ENCODE results near the gene ZNF382.

The ZNF382 gene

GRCh38 chr19:36646746-36647145 lies 41.6 kb downstream of the ZNF382 start:
- Histone ChIP-seq H3K4me1 (ENCODE audit: low read length) (no peaks in the 10 kb centered on the region), H3K36me3 (replicated peaks; ENCODE audit: insufficient read depth, low read length) (no peaks in the 10 kb centered on the region), H3F3A (ENCODE audit: insufficient read depth, low read length) (no peaks in the 10 kb centered on the region), H3K4me2 (ENCODE audit: low read depth, low read length) (no peak overlapping the region), H4K20me1 (ENCODE audit: insufficient read depth, low read length) (no peaks in the 10 kb centered on the region), H3K9me3 (replicated peaks; ENCODE audit: insufficient read depth, low read length) (no peaks in the 10 kb centered on the region), H3K9ac (ENCODE audit: low read length) (no peak overlapping the region), H3K27me3 (replicated peaks; ENCODE audit: insufficient read depth, low read length) (no peaks in the 10 kb centered on the region), H2AFZ (ENCODE audit: low read length) (no peak overlapping the region), H3K4me3 (ENCODE audit: low read length) (no peak overlapping the region), H3K9me2 (replicated peaks; ENCODE audit: insufficient read depth, low read length) (no peaks in the 10 kb centered on the region), H3K79me2 (ENCODE audit: low read length) (no peaks in the 10 kb centered on the region), H3K27ac (ENCODE audit: low read length) (no peak overlapping the region)
- DNase-seq: no peak
- no peak for TF ChIP-seq EZH2phosphoT487 (IDR thresholded peaks at IDR 0.05; ENCODE audit: low read length)
- no peak for TF ChIP-seq EZH2 (optimal IDR thresholded peaks at IDR 0.05; ENCODE audit: low read depth, low read length)
- TF ChIP-seq, protein P1, sequence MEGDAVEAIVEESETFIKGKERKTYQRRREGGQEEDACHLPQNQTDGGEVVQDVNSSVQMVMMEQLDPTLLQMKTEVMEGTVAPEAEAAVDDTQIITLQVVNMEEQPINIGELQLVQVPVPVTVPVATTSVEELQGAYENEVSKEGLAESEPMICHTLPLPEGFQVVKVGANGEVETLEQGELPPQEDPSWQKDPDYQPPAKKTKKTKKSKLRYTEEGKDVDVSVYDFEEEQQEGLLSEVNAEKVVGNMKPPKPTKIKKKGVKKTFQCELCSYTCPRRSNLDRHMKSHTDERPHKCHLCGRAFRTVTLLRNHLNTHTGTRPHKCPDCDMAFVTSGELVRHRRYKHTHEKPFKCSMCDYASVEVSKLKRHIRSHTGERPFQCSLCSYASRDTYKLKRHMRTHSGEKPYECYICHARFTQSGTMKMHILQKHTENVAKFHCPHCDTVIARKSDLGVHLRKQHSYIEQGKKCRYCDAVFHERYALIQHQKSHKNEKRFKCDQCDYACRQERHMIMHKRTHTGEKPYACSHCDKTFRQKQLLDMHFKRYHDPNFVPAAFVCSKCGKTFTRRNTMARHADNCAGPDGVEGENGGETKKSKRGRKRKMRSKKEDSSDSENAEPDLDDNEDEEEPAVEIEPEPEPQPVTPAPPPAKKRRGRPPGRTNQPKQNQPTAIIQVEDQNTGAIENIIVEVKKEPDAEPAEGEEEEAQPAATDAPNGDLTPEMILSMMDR (IDR thresholded peaks at IDR 0.05; ENCODE audit: low read length): no peak

DNA sequence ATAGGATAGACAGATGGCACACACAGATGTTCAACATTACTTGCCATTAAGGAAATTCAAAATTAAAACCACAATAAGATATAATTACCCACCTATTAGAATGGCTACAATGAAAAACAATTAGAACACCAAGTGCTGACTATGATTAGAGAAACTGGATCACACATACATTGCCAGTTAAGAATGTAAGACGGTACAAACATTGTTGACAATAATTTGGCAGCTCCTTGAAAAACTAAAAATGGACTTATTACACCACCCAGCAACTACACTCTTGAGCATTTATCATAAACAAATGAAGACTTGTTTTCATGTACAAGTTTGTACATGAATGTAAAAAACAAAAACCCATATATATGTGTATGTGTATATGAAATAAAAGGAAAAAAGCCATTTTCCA lies 47.8 kb downstream of the ZNF382 start:
- no peaks in the 10 kb centered on the region for H3K4me1 ChIP-seq (ENCODE audit: low read length)

DNA sequence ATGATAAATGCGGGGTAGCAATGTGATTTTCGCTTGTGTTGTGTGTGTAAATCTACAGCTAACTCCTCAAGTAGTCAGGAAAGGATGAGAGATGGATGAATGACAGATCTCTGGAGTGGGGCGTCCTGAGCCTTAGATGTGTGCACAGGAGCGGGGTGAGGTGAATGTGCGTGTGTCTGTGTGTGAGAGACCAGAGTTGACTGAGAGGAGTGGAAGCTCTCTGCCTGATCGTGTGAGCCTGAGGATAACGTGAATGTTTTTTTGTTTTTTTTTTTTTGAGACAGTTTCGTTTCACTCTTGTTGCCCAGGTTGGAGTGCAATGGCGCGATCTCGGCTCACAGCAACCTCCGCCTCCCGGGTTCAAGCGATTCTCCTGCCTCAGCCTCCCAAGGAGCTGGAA lies 60.7 kb downstream of the ZNF382 start:
- H3K79me2 ChIP-seq (ENCODE audit: low read length): no peaks in the 10 kb centered on the region
- no peaks in the 10 kb centered on the region for H3K4me1 ChIP-seq (ENCODE audit: low read length)
- H3K27me3 ChIP-seq (replicated peaks; ENCODE audit: insufficient read depth, low read length): no peaks in the 10 kb centered on the region
- no peak overlapping the region for H3K4me3 ChIP-seq (ENCODE audit: low read length)
- no peaks in the 10 kb centered on the region for H3F3A ChIP-seq (ENCODE audit: insufficient read depth, low read length)
- no peak overlapping the region for H3K4me2 ChIP-seq (ENCODE audit: low read depth, low read length)
- H3K9me3 ChIP-seq (replicated peaks; ENCODE audit: insufficient read depth, low read length): no peaks in the 10 kb centered on the region
- no peaks in the 10 kb centered on the region for H3K9me2 ChIP-seq (replicated peaks; ENCODE audit: insufficient read depth, low read length)
- H3K27ac ChIP-seq (ENCODE audit: low read length): no peak overlapping the region
- DNase-seq: no peak
- H4K20me1 ChIP-seq (ENCODE audit: insufficient read depth, low read length): no peaks in the 10 kb centered on the region
- no peak overlapping the region for H2AFZ ChIP-seq (ENCODE audit: low read length)
- no peak overlapping the region for H3K9ac ChIP-seq (ENCODE audit: low read length)
- no peaks in the 10 kb centered on the region for H3K36me3 ChIP-seq (replicated peaks; ENCODE audit: insufficient read depth, low read length)
- TF ChIP-seq EZH2phosphoT487 (IDR thresholded peaks at IDR 0.05; ENCODE audit: low read length): no peak
- TF ChIP-seq EZH2 (optimal IDR thresholded peaks at IDR 0.05; ENCODE audit: low read depth, low read length): no peak
- TF ChIP-seq, protein P1 (IDR thresholded peaks at IDR 0.05; ENCODE audit: low read length): no peak

More for the DNA sequence above, 47.8 kb downstream of the ZNF382 start:
- no peak for DNase-seq
- no peak for TF ChIP-seq EZH2 (optimal IDR thresholded peaks at IDR 0.05; ENCODE audit: low read depth, low read length)
- TF ChIP-seq, protein P1 (IDR thresholded peaks at IDR 0.05; ENCODE audit: low read length): no peak
- TF ChIP-seq EZH2phosphoT487 (IDR thresholded peaks at IDR 0.05; ENCODE audit: low read length): no peak
- Histone ChIP-seq H3K9me2 (replicated peaks; ENCODE audit: insufficient read depth, low read length) (no peaks in the 10 kb centered on the region), H3K4me3 (ENCODE audit: low read length) (no peak overlapping the region), H3K79me2 (ENCODE audit: low read length) (no peaks in the 10 kb centered on the region), H3K4me2 (ENCODE audit: low read depth, low read length) (no peak overlapping the region), H3F3A (ENCODE audit: insufficient read depth, low read length) (no peaks in the 10 kb centered on the region), H3K9ac (ENCODE audit: low read length) (no peak overlapping the region), H4K20me1 (ENCODE audit: insufficient read depth, low read length) (no peaks in the 10 kb centered on the region), H3K27me3 (replicated peaks; ENCODE audit: insufficient read depth, low read length) (no peaks in the 10 kb centered on the region), H3K9me3 (replicated peaks; ENCODE audit: insufficient read depth, low read length) (no peaks in the 10 kb centered on the region), H3K36me3 (replicated peaks; ENCODE audit: insufficient read depth, low read length) (no peaks in the 10 kb centered on the region; the same call in 1 of the 2 replicates), H2AFZ (ENCODE audit: low read length) (no peak overlapping the region), H3K27ac (ENCODE audit: low read length) (no peak overlapping the region)
